Measurements from ENCODE around the gene CBFA2T3.

- TF ChIP-seq CTCF (conservative IDR thresholded peaks at IDR 0.05; ENCODE audit: low read length) (no peak), EZH2phosphoT487 (IDR thresholded peaks at IDR 0.05; ENCODE audit: borderline replicate concordance) (no peak)
Measured at GRCh38 chr16:89006036-89006752, 29.2 kb upstream of the CBFA2T3 start.

Measured in Loucy (cell line).